Measurements from ENCODE around the gene LIMCH1. TPM values are rescaled to one million over a fixed set of nuclear protein-coding genes. Genes with fewer than 3 reads are reported as not detected.

The LIMCH1 gene
- polyA plus RNA-seq, 1 experiment, result 1.1 TPM

GRCh38 chr4:41602886-41603498 lies 65.0 kb downstream of the LIMCH1 start:
- TF ChIP-seq, protein P1, sequence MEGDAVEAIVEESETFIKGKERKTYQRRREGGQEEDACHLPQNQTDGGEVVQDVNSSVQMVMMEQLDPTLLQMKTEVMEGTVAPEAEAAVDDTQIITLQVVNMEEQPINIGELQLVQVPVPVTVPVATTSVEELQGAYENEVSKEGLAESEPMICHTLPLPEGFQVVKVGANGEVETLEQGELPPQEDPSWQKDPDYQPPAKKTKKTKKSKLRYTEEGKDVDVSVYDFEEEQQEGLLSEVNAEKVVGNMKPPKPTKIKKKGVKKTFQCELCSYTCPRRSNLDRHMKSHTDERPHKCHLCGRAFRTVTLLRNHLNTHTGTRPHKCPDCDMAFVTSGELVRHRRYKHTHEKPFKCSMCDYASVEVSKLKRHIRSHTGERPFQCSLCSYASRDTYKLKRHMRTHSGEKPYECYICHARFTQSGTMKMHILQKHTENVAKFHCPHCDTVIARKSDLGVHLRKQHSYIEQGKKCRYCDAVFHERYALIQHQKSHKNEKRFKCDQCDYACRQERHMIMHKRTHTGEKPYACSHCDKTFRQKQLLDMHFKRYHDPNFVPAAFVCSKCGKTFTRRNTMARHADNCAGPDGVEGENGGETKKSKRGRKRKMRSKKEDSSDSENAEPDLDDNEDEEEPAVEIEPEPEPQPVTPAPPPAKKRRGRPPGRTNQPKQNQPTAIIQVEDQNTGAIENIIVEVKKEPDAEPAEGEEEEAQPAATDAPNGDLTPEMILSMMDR (IDR thresholded peaks at IDR 0.05; ENCODE audit: low read depth, low read length), result no peak
- no peak for DNase-seq (ENCODE audit: low read depth, low spot score)
- CTCF ChIA-PET, result interaction anchor here (1.5 kb wide), 1 partner anchor 90 kb away, joined by 3 read pairs; no protein-coding TSS in a partner anchor
- Histone ChIP-seq H3K9me3 (ENCODE audit: control insufficient read depth, insufficient read depth, low read length) (no peaks in the 10 kb centered on the region), H3K4me3 (ENCODE audit: low read depth, low read length) (no peak overlapping the region), H3K27me3 (ENCODE audit: control insufficient read depth, insufficient read depth, low read length) (no peaks in the 10 kb centered on the region), H3K27ac (ENCODE audit: low read depth, low read length) (no peak overlapping the region)
- POLR2A ChIA-PET, result no interaction called here

- no peaks in the 10 kb centered on the region for H3K9me3 ChIP-seq (ENCODE audit: control insufficient read depth, insufficient read depth, low read length)
- TF ChIP-seq, protein P1 (IDR thresholded peaks at IDR 0.05; ENCODE audit: low read depth, low read length), result no peak
- H3K27me3 ChIP-seq (ENCODE audit: control insufficient read depth, insufficient read depth, low read length), result peaks cover 9% of the 10 kb centered on the region
- no peak for DNase-seq (ENCODE audit: low read depth, low spot score)
- ChIA-PET CTCF (interaction anchor here (1.3 kb wide), 1 partner anchor 34 kb away, joined by 3 read pairs; no protein-coding TSS in a partner anchor), POLR2A (no interaction called here)
- no peak overlapping the region for H3K27ac ChIP-seq (ENCODE audit: low read depth, low read length)
- H3K4me3 ChIP-seq (ENCODE audit: low read depth, low read length), result no peak overlapping the region
Observed at GRCh38 chr4:41609851-41610250, 71.9 kb downstream of the LIMCH1 start.

GRCh38 chr4:41610474-41610873 lies 72.5 kb downstream of the LIMCH1 start:
- H3K9me3 ChIP-seq (ENCODE audit: control insufficient read depth, insufficient read depth, low read length), result no peaks in the 10 kb centered on the region
- no peak overlapping the region for H3K27ac ChIP-seq (ENCODE audit: low read depth, low read length)
- no peak overlapping the region for H3K4me3 ChIP-seq (ENCODE audit: low read depth, low read length)
- no peak for DNase-seq (ENCODE audit: low read depth, low spot score)
- POLR2A ChIA-PET, result no interaction called here
- peaks cover 9% of the 10 kb centered on the region for H3K27me3 ChIP-seq (ENCODE audit: control insufficient read depth, insufficient read depth, low read length)
- TF ChIP-seq, protein P1 (IDR thresholded peaks at IDR 0.05; ENCODE audit: low read depth, low read length), result no peak
- CTCF ChIA-PET, result interaction anchor here (0.5 kb wide), 1 partner anchor 12 kb away, joined by 3 read pairs; no protein-coding TSS in a partner anchor

DNA sequence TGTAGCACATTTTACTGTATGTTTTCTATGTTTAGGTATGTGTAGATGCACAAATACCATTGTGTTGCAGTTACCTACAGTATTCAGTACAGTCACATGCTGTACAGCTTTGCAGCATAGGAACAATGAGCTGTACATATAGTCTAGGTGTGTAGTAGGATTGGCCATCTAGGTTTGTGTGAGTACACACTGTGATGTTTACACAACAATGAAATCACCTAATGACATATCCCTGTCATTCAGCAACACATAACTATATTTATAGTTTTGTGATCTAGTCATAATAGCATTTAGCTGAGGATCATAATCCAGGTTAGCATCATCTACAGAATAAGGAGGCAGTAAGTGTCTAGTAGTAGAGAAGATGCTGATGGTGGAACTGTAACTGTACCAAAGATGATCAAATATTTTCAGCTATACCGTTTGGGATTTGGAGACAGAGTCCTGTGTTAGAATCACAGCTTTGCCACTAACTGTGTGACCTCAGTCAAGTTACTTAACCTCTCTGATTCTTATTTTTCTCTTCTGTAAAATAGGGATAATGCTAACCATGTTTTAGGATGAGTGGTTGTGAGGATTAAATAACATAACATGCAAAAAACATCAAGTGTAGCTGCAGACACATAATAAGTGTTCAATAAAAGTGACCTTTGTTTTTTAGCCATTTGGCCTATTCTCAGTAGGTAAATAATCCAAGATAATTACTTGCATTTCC lies 73.3 kb downstream of the LIMCH1 start:
- no peak overlapping the region for H3K4me3 ChIP-seq (ENCODE audit: low read depth, low read length)
- no peak for DNase-seq (ENCODE audit: low read depth, low spot score)
- CTCF ChIA-PET, result interaction anchor here (0.7 kb wide), 1 partner anchor 33 kb away, joined by 5 read pairs; no protein-coding TSS in a partner anchor
- H3K27me3 ChIP-seq (ENCODE audit: control insufficient read depth, insufficient read depth, low read length), result peaks cover 9% of the 10 kb centered on the region
- POLR2A ChIA-PET, result no interaction called here
- TF ChIP-seq, protein P1 (IDR thresholded peaks at IDR 0.05; ENCODE audit: low read depth, low read length), result no peak
- H3K9me3 ChIP-seq (ENCODE audit: control insufficient read depth, insufficient read depth, low read length), result no peaks in the 10 kb centered on the region
- H3K27ac ChIP-seq (ENCODE audit: low read depth, low read length), result no peak overlapping the region
